CD14-positive monocyte (primary cell): Measurements from ENCODE around the gene CBX2. TPM values are rescaled to one million over a fixed set of nuclear protein-coding genes. Genes with fewer than 3 reads are reported as not detected.
A peak's percentile ranks its signal among the peaks of the same experiment; 100 is the strongest.

Source experiments
- DNase-seq, 3 donors: peaks; one replicate each; pipeline ENCODE4 v3.0.0-alpha.2; 2011 to 2022
- H2AFZ ChIP-seq: 2 replicates; pipeline ENCODE4 v1.6.0; 2012; ENCODE audit warnings: mild to moderate bottlenecking, low read depth, low read length, inconsistent platforms; ENCODE audit not compliant: insufficient read depth, poor library complexity, severe bottlenecking
- H3K27ac ChIP-seq, 2 donors: 1 replicate in 1 of 2; 2 replicates in 1 of 2; pipeline ENCODE4 v1.5.1; 2012 to 2013; ENCODE audit warnings: low read length in 2 of 2, control low read depth in 1 of 2, inconsistent platforms in 1 of 2, low read depth in 1 of 2, mild to moderate bottlenecking in 1 of 2
- H3K27me3 ChIP-seq, 2 donors: one replicate each; pipeline versions ENCODE4 v1.6.0 to v1.6.1; 2011 to 2013; ENCODE audit warnings: low read length in 2 of 2; ENCODE audit not compliant: control insufficient read depth in 2 of 2, insufficient read depth in 2 of 2
- H3K36me3 ChIP-seq, 2 donors: replicated peaks in 1 of 2; 1 replicate in 1 of 2; 2 replicates in 1 of 2; pipeline versions ENCODE4 v1.5.1 to v1.6.1; 2012 to 2013; ENCODE audit warnings: low read length in 2 of 2, control low read depth in 1 of 2, inconsistent platforms in 1 of 2, mild to moderate bottlenecking in 1 of 2; ENCODE audit not compliant: insufficient read depth in 2 of 2, control insufficient read depth in 1 of 2
- H3K4me1 ChIP-seq, 2 donors: 1 replicate in 1 of 2; 2 replicates in 1 of 2; pipeline versions ENCODE4 v1.5.1 to v1.6.1; 2012 to 2013; ENCODE audit warnings: low read length in 2 of 2, control low read depth in 1 of 2, inconsistent platforms in 1 of 2, mild to moderate bottlenecking in 1 of 2, moderate library complexity in 1 of 2; ENCODE audit not compliant: insufficient read depth in 2 of 2, control insufficient read depth in 1 of 2
- H3K4me2 ChIP-seq: replicated peaks from 2 replicates; pipeline ENCODE3; 2012; ENCODE audit warnings: low read length, moderate library complexity, mild to moderate bottlenecking; ENCODE audit not compliant: poor library complexity, severe bottlenecking; ENCODE audit errors: extremely low read depth
- H3K4me3 ChIP-seq, 3 experiments: fragments of 200-600 bp in 1 of 3; sonication (generic) in 1 of 3; replicated peaks in 1 of 3; 1 replicate in 2 of 3; 2 replicates in 1 of 3; pipeline ENCODE4 v1.5.1; 2011 to 2013; ENCODE audit warnings: low read length in 3 of 3, mild to moderate bottlenecking in 3 of 3, control low read depth in 2 of 3, low read depth in 2 of 3, inconsistent platforms in 1 of 3, moderate library complexity in 1 of 3
- H3K79me2 ChIP-seq: 2 replicates; pipeline ENCODE4 v1.6.0; 2012; ENCODE audit warnings: mild to moderate bottlenecking, control low read depth, inconsistent platforms, low read length, moderate library complexity; ENCODE audit not compliant: insufficient read depth
- H3K9ac ChIP-seq: 2 replicates; pipeline ENCODE4 v1.6.0; 2017; ENCODE audit warnings: low read length, mild to moderate bottlenecking; ENCODE audit not compliant: insufficient read depth, poor library complexity, severe bottlenecking
- H3K9me3 ChIP-seq, 2 donors: replicated peaks in 1 of 2; 1 replicate in 1 of 2; 2 replicates in 1 of 2; pipeline versions ENCODE4 v1.5.1 to v1.6.1; 2012 to 2013; ENCODE audit warnings: low read length in 2 of 2, control low read depth in 1 of 2; ENCODE audit not compliant: control insufficient read depth in 1 of 2, insufficient read depth in 1 of 2
- H4K20me1 ChIP-seq: 2 replicates; pipeline ENCODE4 v1.6.0; 2012; ENCODE audit warnings: mild to moderate bottlenecking, low read length, control low read depth, moderate library complexity; ENCODE audit not compliant: insufficient read depth
- H3K27ac Mint-ChIP-seq, 7 donors: one replicate each; pipeline ENCODE4 v1.8.0; 2020; ENCODE audit warnings: mild to moderate bottlenecking in 7 of 7, mixed read lengths in 7 of 7, moderate library complexity in 6 of 7, inconsistent platforms in 2 of 7
- H3K27me3 Mint-ChIP-seq, 3 donors: one replicate each; pipeline ENCODE4 v1.8.0; 2021 to 2022; ENCODE audit warnings: low read depth in 3 of 3, mild to moderate bottlenecking in 3 of 3, mixed read lengths in 3 of 3, moderate library complexity in 3 of 3, inconsistent platforms in 1 of 3
- H3K36me3 Mint-ChIP-seq, 2 donors: one replicate each; pipeline ENCODE4 v1.8.0; 2020; ENCODE audit warnings: mixed read lengths in 2 of 2, inconsistent platforms in 1 of 2, mild to moderate bottlenecking in 1 of 2
- H3K4me1 Mint-ChIP-seq: one replicate; pipeline ENCODE4 v1.8.0; 2020; ENCODE audit warnings: mild to moderate bottlenecking, mixed read lengths
- H3K4me3 Mint-ChIP-seq, 2 donors: one replicate each; pipeline ENCODE4 v1.8.0; 2020; ENCODE audit warnings: mild to moderate bottlenecking in 2 of 2, mixed read lengths in 2 of 2, moderate library complexity in 1 of 2
- H3K9me3 Mint-ChIP-seq, 7 donors: one replicate each; pipeline ENCODE4 v1.8.0; 2020 to 2022; ENCODE audit warnings: mixed read lengths in 7 of 7, mild to moderate bottlenecking in 6 of 7, moderate library complexity in 6 of 7, inconsistent platforms in 2 of 7
- WGBS: methylation state at CpG from one replicate; pipeline ENCODE4 v1.1.5; 2013; ENCODE audit warnings: missing lambda C conversion rate; ENCODE audit not compliant: insufficient coverage; 5-methylcytosine and 5-hydroxymethylcytosine counted together
- intact Hi-C, 2 donors: fragments of 100-400 bp; cut with micrococcal nuclease; formaldehyde crosslinking; loops; one replicate each; pipeline versions ENCODE4 v1.15.0 to v1.15.1; 2023
- polyA plus RNA-seq, 3 donors: library from polyadenylated mRNA; depleted of rRNA in 1 of 3; unstranded in 2 of 3; stranded (reverse) in 1 of 3; fragments of 300-500 nt in 2 of 3; fragments of >200 nt in 1 of 3; fragmentation: Illumina TruSeq in 2 of 3; gene quantifications; 1 replicate in 2 of 3; 2 replicates in 1 of 3; pipeline ENCODE4 v1.2.3, GENCODE V29; 2012 to 2021
- TF ChIP-seq, protein P1 (sequence below): fragments of 200-600 bp; IDR thresholded peaks from one replicate; pipeline ENCODE4 v1.8.0; 2022; ENCODE audit warnings: antibody characterized with exemption, mild to moderate bottlenecking

Gene CBX2
- polyA plus RNA-seq, 3 donors, result 0.09 to 0.95 TPM; not detected in 1

DNA sequence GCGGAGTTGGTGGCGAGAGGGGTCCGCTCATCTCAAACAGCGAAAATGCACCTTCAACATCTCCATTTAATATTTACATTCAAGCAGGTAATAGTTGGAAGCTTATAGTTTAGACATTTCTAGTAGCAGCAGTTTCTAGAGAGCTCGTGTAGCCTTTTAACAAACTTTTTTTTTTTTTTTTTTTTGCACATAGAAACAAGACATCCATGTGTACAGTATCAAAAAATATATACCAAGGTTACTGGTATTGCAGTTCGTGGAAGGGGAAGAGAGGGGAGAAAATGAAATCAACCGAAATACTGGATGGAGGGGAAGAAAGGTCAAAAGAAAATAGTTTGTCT is 55.1 kb downstream of the CBX2 start:
- no peak overlapping the region for H3K27ac ChIP-seq
- H3K9me3 Mint-ChIP-seq, result peaks cover 0 to 2% (median 0%) of the 10 kb centered on the region in 7 donors
- intact Hi-C loops, result no loop called here
- H3K4me1 ChIP-seq, result peaks cover 63 to 87% of the 10 kb centered on the region in 2 donors
- no peaks in the 10 kb centered on the region for H3K9me3 ChIP-seq
- peak overlapping the region in 1 of 3 experiments; percentile 57 for H3K4me3 ChIP-seq
- H3K27ac Mint-ChIP-seq, result peak overlapping the region in 1 of 7 donors; percentile 88
- no CpG with 5 or more reads among the region's 7 CpGs for WGBS
- peaks cover 79% of the 10 kb centered on the region for H4K20me1 ChIP-seq
- H3K9ac ChIP-seq, result no peak overlapping the region
- TF ChIP-seq, protein P1, sequence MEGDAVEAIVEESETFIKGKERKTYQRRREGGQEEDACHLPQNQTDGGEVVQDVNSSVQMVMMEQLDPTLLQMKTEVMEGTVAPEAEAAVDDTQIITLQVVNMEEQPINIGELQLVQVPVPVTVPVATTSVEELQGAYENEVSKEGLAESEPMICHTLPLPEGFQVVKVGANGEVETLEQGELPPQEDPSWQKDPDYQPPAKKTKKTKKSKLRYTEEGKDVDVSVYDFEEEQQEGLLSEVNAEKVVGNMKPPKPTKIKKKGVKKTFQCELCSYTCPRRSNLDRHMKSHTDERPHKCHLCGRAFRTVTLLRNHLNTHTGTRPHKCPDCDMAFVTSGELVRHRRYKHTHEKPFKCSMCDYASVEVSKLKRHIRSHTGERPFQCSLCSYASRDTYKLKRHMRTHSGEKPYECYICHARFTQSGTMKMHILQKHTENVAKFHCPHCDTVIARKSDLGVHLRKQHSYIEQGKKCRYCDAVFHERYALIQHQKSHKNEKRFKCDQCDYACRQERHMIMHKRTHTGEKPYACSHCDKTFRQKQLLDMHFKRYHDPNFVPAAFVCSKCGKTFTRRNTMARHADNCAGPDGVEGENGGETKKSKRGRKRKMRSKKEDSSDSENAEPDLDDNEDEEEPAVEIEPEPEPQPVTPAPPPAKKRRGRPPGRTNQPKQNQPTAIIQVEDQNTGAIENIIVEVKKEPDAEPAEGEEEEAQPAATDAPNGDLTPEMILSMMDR, result no peak
- no peaks in the 10 kb centered on the region for H3K27me3 ChIP-seq
- H2AFZ ChIP-seq, result no peak overlapping the region
- peaks cover 60% of the 10 kb centered on the region for H3K4me1 Mint-ChIP-seq
- DNase-seq, result no peak
- peaks cover 16 to 26% of the 10 kb centered on the region in 2 donors for H3K36me3 Mint-ChIP-seq
- peak overlapping the region; percentile 67 for H3K4me2 ChIP-seq
- peaks cover 7 to 10% (median 9%) of the 10 kb centered on the region in 3 donors for H3K27me3 Mint-ChIP-seq
- peak overlapping the region; percentile 0 to 67 for H3K4me3 Mint-ChIP-seq
- peaks cover 46% of the 10 kb centered on the region for H3K79me2 ChIP-seq
- H3K36me3 ChIP-seq, result peaks cover 19 to 26% of the 10 kb centered on the region in 2 donors

DNA sequence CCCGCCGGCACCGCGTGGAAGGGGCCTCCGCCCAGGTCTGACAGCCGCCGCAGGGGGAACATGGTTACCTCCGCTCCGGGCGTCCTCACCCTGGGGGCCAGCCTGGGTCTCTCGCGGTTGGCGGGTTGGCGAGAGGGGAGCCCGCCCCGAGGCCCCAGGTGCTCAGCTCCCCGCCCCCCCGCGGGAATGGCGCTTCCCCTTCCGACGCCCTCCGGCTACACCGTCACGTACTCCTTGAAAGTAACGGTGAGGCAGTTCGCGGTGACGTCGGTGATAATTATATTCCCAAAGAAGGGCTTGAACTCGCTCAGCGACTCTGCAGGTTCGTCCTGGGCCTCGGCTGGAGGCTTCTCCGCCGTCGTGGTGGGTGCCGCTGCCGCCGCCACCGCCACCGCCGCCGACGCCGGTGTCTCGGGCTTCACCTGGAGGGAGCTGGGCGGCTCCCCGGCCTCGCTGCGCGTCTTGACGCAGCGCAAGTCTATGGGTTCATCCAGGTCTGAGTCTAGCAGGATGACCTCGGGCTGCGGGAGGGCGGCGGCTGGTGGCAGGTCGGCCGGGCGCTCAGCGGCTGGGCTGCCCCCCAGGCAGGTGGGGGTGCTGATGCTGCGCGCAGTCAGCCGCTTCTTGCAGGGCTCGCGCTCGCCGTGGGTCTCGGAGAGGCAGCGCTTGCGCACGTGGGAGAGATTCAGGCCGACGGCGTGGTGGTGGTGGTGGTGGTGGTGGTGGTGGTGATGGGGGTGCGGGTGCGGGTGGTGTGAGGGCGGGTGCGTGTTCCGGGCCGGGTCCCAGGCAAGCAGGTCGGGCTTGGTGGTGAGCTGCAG is 56.0 kb downstream of the CBX2 start:
- DNase-seq, result no peak
- H3K36me3 Mint-ChIP-seq, result peaks cover 16 to 26% of the 10 kb centered on the region in 2 donors
- no peak overlapping the region for H3K27ac Mint-ChIP-seq
- Histone ChIP-seq H3K36me3 (peaks cover 19 to 26% of the 10 kb centered on the region in 2 donors), H3K9ac (no peak overlapping the region), H3K27me3 (no peaks in the 10 kb centered on the region), H3K4me2 (no peak overlapping the region), H3K79me2 (peaks cover 52% of the 10 kb centered on the region), H3K4me1 (peaks cover 58 to 81% of the 10 kb centered on the region in 2 donors), H3K4me3 (no peak overlapping the region), H3K27ac (no peak overlapping the region), H3K9me3 (no peaks in the 10 kb centered on the region), H4K20me1 (peaks cover 84% of the 10 kb centered on the region), H2AFZ (no peak overlapping the region)
- H3K9me3 Mint-ChIP-seq, result peaks cover 0 to 2% (median 0%) of the 10 kb centered on the region in 7 donors
- H3K4me3 Mint-ChIP-seq, result no peak overlapping the region
- intact Hi-C loops, result no loop called here
- TF ChIP-seq, protein P1, result no peak
- WGBS, result 93% methylated on average over 65 of the region's 83 CpGs
- H3K4me1 Mint-ChIP-seq, result peaks cover 54% of the 10 kb centered on the region
- H3K27me3 Mint-ChIP-seq, result peaks cover 7 to 9% (median 9%) of the 10 kb centered on the region in 3 donors
